NCI-H510A (cell line): Measurements from ENCODE around the gene EXOC8.
A peak's percentile ranks its signal among the peaks of the same experiment; 100 is the strongest.

ENCODE experiments used
- DNase-seq: peaks from one replicate; lab custom pipeline; 2025; lab: John Stamatoyannopoulos, UW

EXOC8 gene, protein sequence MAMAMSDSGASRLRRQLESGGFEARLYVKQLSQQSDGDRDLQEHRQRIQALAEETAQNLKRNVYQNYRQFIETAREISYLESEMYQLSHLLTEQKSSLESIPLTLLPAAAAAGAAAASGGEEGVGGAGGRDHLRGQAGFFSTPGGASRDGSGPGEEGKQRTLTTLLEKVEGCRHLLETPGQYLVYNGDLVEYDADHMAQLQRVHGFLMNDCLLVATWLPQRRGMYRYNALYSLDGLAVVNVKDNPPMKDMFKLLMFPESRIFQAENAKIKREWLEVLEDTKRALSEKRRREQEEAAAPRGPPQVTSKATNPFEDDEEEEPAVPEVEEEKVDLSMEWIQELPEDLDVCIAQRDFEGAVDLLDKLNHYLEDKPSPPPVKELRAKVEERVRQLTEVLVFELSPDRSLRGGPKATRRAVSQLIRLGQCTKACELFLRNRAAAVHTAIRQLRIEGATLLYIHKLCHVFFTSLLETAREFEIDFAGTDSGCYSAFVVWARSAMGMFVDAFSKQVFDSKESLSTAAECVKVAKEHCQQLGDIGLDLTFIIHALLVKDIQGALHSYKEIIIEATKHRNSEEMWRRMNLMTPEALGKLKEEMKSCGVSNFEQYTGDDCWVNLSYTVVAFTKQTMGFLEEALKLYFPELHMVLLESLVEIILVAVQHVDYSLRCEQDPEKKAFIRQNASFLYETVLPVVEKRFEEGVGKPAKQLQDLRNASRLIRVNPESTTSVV

GRCh38 chr1:231337472-231338269, at the start of gene EXOC8:
EXOC8 (minus strand) TSS chr1:231337852; CDS start chr1:231337745, 107 bp downstream.
- DNase-seq: peak; percentile 76

DNA sequence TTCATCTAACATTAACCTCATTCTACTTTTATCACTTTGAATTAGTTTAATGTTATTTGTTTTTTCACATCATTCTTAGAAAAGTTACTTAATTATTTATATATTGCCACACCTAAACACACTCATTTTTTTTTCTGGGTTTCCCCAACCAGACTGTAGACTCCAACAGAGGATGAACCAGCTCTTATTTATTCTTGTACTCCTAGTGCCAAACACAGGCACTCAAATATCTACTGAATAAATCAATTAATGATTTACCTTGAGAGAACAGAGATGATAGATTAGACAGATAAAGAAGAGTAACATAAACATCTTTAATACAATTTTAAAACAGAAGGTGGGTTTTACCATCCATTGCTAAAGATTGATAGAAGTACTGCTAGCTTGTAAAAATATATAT, 48.8 kb upstream of the EXOC8 start:
- no peak for DNase-seq

GRCh38 chr1:231385416-231385748, 47.7 kb upstream of the EXOC8 start:
- no peak for DNase-seq

DNA sequence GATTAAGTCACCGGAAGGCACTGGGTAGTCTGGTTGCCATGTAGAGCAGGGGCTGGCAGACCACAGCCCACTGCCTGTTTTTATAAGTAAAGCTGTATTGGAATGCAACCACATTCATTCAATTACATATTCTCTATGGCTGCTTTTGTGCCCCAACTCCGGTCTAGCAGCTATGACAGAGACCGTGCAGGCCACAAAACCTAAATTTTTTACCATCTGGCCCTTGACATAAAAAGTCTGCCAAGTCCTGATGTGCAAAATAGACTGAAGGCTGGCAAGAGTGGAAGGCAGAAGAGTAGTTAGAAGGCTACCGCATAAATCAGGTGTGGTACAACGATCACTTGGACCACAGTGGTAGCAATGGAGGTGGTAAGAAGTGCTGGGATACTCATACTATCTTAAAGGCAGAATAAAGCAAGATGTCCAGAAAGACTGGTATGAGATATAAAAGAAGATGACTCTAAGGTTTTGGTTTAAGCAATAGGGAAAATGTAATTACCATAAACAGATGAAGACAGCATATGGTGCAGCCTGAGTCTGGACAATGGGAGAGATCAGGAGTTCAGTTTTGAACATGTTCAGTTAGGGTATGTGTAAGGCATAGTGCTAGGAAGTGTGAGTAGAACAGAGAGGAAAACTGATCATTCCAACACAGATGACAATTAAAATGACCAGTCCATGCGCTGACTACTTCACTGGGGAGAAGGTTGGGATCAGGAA, 47.2 kb upstream of the EXOC8 start:
- DNase-seq: no peak

DNA sequence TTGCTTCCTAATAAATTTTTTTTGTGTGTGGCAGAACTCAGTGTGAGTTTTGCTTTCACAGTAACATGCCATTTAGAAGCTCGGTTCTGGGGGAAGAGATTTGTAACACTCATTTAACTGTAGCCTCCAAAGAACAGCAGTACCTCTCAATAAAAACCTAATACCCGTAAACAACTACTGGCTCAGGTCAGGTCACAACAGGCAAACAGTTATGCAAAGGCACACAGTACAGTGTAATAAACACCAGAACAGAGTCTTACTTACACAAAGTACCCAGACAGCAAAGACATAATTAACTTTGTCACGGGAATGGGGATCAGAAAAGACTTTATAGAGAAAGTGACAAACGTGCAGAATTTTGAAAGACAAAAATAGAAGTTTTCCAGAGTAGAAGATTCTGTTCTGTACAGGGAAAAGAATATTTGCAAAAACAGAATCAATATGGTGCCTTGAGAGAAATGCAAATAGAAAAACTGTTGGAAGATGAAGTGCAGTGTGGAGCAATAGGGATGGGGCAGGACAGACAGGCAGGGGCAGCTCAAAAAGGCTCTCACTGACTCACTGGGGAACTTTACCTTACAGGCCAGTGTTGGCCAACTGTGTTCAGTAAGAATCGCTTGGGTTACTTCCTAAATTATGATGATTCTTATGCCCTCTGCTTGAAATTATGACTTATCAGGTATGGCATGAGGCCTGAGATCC, 45.7 kb upstream of the EXOC8 start:
- no peak for DNase-seq

DNA sequence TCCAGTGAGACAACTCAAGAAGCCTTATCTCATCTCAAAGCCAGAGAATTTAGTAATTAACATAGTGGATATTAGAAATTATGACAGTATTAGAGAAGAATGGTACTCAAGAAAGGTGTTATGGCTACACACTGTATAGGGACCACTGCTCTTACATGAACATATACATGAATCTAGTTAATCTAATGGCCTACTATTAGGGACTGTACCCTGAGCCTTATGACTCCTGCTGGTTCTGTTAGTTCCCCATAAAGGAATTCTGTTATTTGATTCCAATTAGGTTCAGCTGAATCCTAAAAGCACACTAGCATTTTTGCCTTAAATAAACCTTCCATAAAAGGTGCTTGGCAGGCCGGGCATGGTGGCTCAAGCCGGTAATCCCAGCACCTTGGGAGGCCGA, 44.8 kb upstream of the EXOC8 start:
- DNase-seq: no peak

DNA sequence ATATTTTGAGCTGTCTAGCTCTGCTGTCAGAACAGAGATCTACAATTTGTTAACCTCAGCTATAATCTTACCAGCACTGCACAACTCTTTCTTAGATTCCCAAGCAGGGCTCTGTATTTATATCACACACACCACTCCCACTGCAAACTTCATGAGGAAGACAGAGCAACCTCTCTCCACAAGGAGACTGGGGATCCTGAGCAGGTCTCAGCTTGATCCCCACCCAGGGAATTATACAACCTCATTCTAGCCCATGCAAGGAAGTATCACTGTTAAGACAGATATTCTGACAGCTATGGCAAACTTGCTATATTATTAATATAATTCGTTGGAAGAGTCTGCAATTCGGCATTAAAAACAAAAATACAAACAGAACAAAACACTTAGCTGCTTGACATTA, 44.1 kb upstream of the EXOC8 start:
- DNase-seq: no peak

- DNase-seq: no peak
Observed at GRCh38 chr1:231376875-231377549, 39.4 kb upstream of the EXOC8 start.

- no peak for DNase-seq
Observed at GRCh38 chr1:231376101-231376500, 38.4 kb upstream of the EXOC8 start.

DNA sequence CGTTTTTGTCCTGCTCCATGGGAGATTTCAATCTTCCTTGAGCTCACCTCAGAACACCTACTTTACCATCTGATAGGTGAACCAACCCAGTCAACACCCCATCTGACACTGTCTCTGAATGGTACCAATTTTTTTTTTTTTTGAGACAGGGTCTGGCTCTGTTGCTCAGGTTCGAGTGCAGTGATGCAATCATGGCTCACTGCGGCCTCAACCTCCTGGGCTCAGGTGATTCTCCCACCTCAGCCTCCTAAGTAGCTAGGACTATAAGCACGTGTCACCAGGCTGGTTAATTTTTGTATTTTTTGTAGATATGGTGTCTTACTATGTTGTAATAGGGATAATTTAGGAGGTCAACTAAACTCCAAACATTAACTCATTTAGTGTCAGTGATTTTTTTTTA, 36.7 kb upstream of the EXOC8 start:
- DNase-seq: no peak

GRCh38 chr1:231372501-231372900, 34.8 kb upstream of the EXOC8 start:
- no peak for DNase-seq

DNA sequence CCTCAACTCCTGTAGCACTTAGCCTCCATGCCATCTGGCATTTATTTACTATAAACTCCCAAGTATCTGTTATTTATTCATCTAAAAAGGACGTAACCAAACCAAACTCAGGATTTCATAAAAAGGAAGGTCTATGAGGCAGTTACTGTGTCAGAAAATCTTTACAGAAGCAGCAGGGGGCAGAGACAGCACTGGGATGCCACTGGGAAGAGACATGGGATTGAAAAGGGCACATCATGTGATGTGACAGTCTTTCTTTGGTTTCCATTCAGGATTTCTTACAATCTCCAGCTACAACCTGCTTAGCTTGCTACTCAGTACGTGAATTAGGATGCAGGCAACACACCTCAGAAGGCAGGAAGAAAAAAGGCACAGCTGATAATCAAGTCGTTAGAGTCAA, 31.6 kb upstream of the EXOC8 start:
- DNase-seq: no peak

DNA sequence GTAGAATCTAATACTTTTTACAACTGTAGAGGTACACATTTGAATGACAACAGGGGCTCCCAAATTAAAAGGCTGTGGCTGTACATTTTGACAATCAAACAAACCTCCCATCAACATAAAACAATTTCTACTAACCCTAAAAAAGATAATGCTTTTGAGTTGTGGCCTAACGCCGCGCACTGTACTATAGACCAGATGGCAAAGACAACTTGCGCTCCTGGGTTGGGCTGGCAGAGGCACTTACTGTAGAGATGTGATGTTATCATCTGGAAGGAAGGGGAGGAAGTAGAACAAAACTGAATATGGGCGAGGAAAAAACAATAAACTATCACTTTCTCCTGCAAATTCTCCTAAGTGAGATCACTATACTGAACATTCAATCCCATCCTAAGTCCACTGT, 26.5 kb upstream of the EXOC8 start:
- DNase-seq: no peak

DNA sequence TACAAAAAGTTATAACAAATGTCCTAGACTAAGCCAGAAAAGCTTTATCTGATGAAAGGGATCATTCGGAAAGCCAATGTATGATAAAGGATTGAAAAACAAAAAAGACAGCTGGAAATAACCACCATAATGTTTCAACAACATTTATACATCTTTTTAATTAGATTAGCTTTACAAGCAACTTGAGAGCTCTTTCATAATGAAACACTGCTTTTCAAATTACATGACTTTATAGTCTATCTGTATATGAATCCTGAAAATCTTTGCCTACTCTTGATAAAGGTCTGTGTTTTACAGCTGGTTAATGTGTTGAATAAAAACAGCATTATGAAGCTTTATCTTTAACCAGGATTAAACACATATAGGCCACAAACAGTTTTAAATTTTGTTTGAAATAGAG, 26.0 kb upstream of the EXOC8 start:
- DNase-seq: no peak

DNA sequence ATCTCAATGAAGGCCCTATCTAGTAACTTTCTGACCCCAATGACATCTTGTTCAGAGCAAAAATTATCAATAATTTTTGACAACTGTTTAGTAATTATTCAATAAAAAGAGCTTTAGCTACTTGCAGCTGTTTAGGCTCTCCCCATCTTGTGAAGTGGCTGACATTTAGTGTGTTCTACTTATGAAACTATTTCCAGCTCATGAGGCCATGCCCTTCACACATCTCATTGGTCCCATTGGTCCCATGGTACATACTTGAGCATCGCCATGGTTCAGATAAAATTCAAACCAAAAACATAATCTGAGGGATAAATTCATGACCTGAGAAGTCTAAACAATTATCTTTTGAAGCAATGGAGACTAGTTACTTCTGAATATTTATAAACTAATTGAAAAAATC, 24.7 kb upstream of the EXOC8 start:
- no peak for DNase-seq

DNA sequence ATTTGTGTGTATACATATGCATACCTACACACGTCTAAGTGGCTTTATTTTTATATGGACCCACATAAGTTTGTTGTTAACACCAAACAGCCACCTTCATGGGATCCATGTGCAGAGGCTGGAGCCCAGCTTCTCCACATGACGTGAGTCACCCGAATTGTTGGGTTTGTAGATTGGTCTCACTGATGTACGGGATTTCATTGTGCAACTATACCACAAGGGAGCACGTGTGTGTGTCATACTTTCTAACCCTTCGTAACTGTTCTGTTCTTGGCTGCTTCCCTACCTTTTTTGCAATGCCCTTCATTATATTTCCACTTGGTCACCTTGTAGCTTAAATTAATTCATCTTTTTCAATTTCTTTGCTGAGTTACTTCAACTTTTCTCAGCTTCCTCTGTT, 21.5 kb upstream of the EXOC8 start:
- no peak for DNase-seq

- no peak for DNase-seq
Observed at GRCh38 chr1:231357831-231358354, 20.2 kb upstream of the EXOC8 start.

DNA sequence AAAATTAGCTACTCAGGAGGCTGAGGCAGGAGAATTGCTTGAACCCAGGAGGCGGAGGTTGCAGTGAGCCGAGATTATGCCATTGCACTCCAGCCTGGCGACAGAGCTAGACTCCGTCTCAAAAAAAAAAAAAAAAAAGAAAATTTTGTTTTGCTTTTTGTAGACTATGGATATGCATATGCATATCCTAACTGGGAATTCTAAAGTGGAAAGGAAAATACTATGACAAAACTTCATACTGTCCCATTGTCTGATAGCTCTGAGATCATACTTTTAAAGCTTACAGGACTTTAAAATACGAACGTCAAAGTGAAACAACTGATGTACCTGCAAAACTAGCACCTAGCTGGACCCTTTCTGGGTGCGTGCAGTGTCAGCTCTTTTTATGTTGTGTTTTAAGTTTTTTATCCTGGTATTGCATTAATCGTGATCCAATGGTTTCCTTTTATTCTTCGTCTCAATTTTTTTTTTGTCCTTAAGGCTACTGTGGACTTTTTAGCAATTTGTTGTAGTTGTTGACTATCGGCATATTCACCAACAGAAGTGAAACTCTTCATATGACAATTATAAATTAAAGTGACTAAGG, 19.6 kb upstream of the EXOC8 start:
- no peak for DNase-seq

- no peak for DNase-seq
Observed at GRCh38 chr1:231355171-231355570, 17.5 kb upstream of the EXOC8 start.

GRCh38 chr1:231354330-231355020, 16.8 kb upstream of the EXOC8 start:
- no peak for DNase-seq
